Measurements from ENCODE around the gene ALG9. TPM values are rescaled to one million over a fixed set of nuclear protein-coding genes. Genes with fewer than 3 reads are reported as not detected.
A peak's percentile ranks its signal among the peaks of the same experiment; 100 is the strongest.

ALG9 gene
- total and polyA plus RNA-seq, 2 donors (not counting 3 experiments of a cell fraction or from before 2014, with no cell fraction given) = 29.1 to 29.4 TPM

- Histone ChIP-seq H3K27ac (ENCODE audit: insufficient read depth, low read depth, low read length) (no peak overlapping the region), H3K4me3 (replicated peaks in 1 of 3; ENCODE audit: insufficient read depth in 1 of 3, low read depth in 1 of 3, low read length in 3 of 3) (no peak overlapping the region), H3K4me2 (ENCODE audit: insufficient read depth, low read length) (no peak overlapping the region), H3K9me1 (replicated peaks; ENCODE audit: control insufficient read depth, extremely low read depth, insufficient read depth, low read length) (no peaks in the 10 kb centered on the region), H3K9ac (replicated peaks; ENCODE audit: extremely low read depth, insufficient read depth, low read length) (no peak overlapping the region), H2AFZ (ENCODE audit: low read depth, low read length) (no peak overlapping the region), H3K4me1 (ENCODE audit: control insufficient read depth, extremely low read depth, insufficient read depth, low read length) (peaks cover 9% of the 10 kb centered on the region), H3K27me3 (ENCODE audit: control insufficient read depth in 2 of 2, insufficient read depth in 2 of 2, low read length in 2 of 2) (no peaks in the 10 kb centered on the region), H3K36me3 (ENCODE audit: control insufficient read depth in 2 of 2, extremely low read depth in 1 of 2, insufficient read depth in 2 of 2, low read length in 2 of 2) (peaks cover 20 to 26% of the 10 kb centered on the region in 2 experiments), H3K79me2 (ENCODE audit: control insufficient read depth, insufficient read depth, low read length) (peaks cover 2% of the 10 kb centered on the region), H3K9me3 (replicated peaks; ENCODE audit: control insufficient read depth, insufficient read depth, low read length) (no peaks in the 10 kb centered on the region), H4K20me1 (replicated peaks; ENCODE audit: control insufficient read depth, extremely low read depth, insufficient read depth, low read length) (no peaks in the 10 kb centered on the region)
- intact Hi-C loops (cut with micrococcal nuclease) (no loop called here), dilution Hi-C loops (cut with MboI; ENCODE audit: extremely low pct_ligation_motif_present, low sequenced_read_pairs) (no loop called here)
- no TSS peak for BruUV-seq (replicated peaks)
- ChIA-PET POLR2A (no interaction called here), CTCF (no interaction called here)
- DNase-seq (ENCODE audit: low read depth, low spot score) (no peak), FAIRE-seq (no peak)
- TF ChIP-seq MYC (IDR thresholded peaks at IDR 0.05; ENCODE audit: low read depth, low read length) (no peak), EZH2 (IDR thresholded peaks at IDR 0.05; ENCODE audit: borderline replicate concordance, low read depth, low read length, severe bottlenecking) (no peak), FOS (IDR thresholded peaks at IDR 0.05; ENCODE audit: borderline replicate concordance, insufficient read depth, low read length) (no peak)
- TF ChIP-seq, protein P1, sequence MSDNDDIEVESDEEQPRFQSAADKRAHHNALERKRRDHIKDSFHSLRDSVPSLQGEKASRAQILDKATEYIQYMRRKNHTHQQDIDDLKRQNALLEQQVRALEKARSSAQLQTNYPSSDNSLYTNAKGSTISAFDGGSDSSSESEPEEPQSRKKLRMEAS (IDR thresholded peaks at IDR 0.05; ENCODE audit: insufficient read depth, insufficient read length) = no peak
Measured at GRCh38 chr11:111748035-111748804, 123.2 kb downstream of the ALG9 start.

DNA sequence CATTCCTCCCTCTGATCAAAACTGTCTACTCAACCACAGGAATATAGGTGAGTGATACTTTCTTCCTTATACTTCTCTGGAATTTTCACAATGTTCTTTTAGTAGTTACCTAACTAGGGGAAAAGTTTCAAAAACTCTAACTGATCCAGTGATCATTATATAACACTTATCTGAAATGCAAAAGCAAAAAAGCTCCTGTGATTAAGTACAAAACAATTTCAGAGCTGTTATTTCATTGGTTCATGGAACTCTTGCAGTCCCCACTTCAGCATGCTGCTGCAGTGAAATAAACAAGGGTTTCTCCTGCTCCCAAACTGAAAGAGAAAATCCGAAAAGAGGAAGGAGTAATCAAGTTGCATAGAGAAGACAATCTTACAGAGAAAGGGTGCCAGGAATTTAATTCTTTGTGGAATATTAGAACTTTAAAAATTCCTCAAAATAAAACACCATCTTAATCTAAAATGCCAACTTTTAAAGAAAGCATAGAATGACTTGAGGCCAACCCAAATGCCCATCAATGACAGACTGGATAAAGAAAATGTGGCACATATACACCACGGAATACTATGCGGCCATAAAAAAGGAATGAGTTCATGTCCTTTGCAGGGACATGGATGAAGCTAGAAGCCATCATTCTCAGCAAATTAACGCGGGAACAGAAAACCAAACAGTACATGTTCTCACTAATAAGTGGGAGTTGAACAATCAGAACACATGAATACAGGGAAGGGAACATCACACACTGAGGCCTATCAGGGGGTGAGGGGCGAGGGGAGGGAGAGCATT is 125.5 kb downstream of the ALG9 start:
- Histone ChIP-seq H3K9me1 (replicated peaks; ENCODE audit: control insufficient read depth, extremely low read depth, insufficient read depth, low read length) (no peaks in the 10 kb centered on the region), H3K4me1 (ENCODE audit: control insufficient read depth, extremely low read depth, insufficient read depth, low read length) (peaks cover 9% of the 10 kb centered on the region), H3K9ac (replicated peaks; ENCODE audit: extremely low read depth, insufficient read depth, low read length) (no peak overlapping the region), H3K27me3 (ENCODE audit: control insufficient read depth in 2 of 2, insufficient read depth in 2 of 2, low read length in 2 of 2) (no peaks in the 10 kb centered on the region), H3K4me2 (ENCODE audit: insufficient read depth, low read length) (peak overlapping the region; percentile 39), H3K9me3 (replicated peaks; ENCODE audit: control insufficient read depth, insufficient read depth, low read length) (no peaks in the 10 kb centered on the region), H3K27ac (ENCODE audit: insufficient read depth, low read depth, low read length) (peak overlapping the region; percentile 21), H4K20me1 (replicated peaks; ENCODE audit: control insufficient read depth, extremely low read depth, insufficient read depth, low read length) (no peaks in the 10 kb centered on the region), H3K36me3 (ENCODE audit: control insufficient read depth in 2 of 2, extremely low read depth in 1 of 2, insufficient read depth in 2 of 2, low read length in 2 of 2) (peaks cover 18 to 23% of the 10 kb centered on the region in 2 experiments), H3K4me3 (replicated peaks in 1 of 3; ENCODE audit: insufficient read depth in 1 of 3, low read depth in 1 of 3, low read length in 3 of 3) (no peak overlapping the region), H3K79me2 (ENCODE audit: control insufficient read depth, insufficient read depth, low read length) (peaks cover 2% of the 10 kb centered on the region), H2AFZ (ENCODE audit: low read depth, low read length) (no peak overlapping the region)
- BruUV-seq (replicated peaks) = no TSS peak
- ChIA-PET CTCF (interaction anchor here (0.6 kb wide), 1 partner anchor 32 kb away, joined by 3 read pairs; no protein-coding TSS in a partner anchor), POLR2A (no interaction called here)
- TF ChIP-seq POLR2AphosphoS5 (IDR thresholded peaks at IDR 0.05; ENCODE audit: insufficient read depth, low read depth, low read length) (no peak), CTCF (IDR thresholded peaks at IDR 0.05; ENCODE audit: extremely low read depth in 1 of 2, insufficient read depth in 1 of 2, low read depth in 1 of 2, low read length in 2 of 2) (no peak), POLR2A (IDR thresholded peaks at IDR 0.05; ENCODE audit: low read depth, low read length) (no peak), EZH2 (IDR thresholded peaks at IDR 0.05; ENCODE audit: borderline replicate concordance, low read depth, low read length, severe bottlenecking) (no peak), MYC (IDR thresholded peaks at IDR 0.05; ENCODE audit: low read depth, low read length) (no peak), JUN (IDR thresholded peaks at IDR 0.05; ENCODE audit: borderline replicate concordance, insufficient read depth, insufficient read length, low read depth) (no peak), FOS (IDR thresholded peaks at IDR 0.05; ENCODE audit: borderline replicate concordance, insufficient read depth, low read length) (no peak), GATA2 (IDR thresholded peaks at IDR 0.05; ENCODE audit: insufficient read depth, insufficient read length, low read depth, low read length) (no peak)
- TF ChIP-seq, protein P1 (IDR thresholded peaks at IDR 0.05; ENCODE audit: insufficient read depth, insufficient read length) = no peak
- dilution Hi-C loops (cut with MboI; ENCODE audit: extremely low pct_ligation_motif_present, low sequenced_read_pairs) = no loop called here
- FAIRE-seq (peak; percentile 43), DNase-seq (ENCODE audit: low read depth, low spot score) (no peak)
- intact Hi-C loops (cut with micrococcal nuclease) = no loop called here

All from endothelial cell of umbilical vein (primary cell).